Lung (tissue), 12 donors: Measurements from ENCODE around the gene DNM1L. TPM values are rescaled to one million over a fixed set of nuclear protein-coding genes. Genes with fewer than 3 reads are reported as not detected.

ENCODE experiments used
- ATAC-seq: fragments of 200-7000 bp; cut with Tn5 transposase; one replicate; pipeline ENCODE4 v1.9.1; 2020; ENCODE audit warnings: moderate number of reproducible peaks; ENCODE audit not compliant: insufficient read depth, low FRiP score
- DNase-seq, 3 donors: peaks; one replicate each; pipeline ENCODE4 v3.0.0-alpha.2; 2013 to 2017
- H3K27ac ChIP-seq, 2 donors: one replicate each; pipeline ENCODE4 v1.5.1; 2013; ENCODE audit warnings: mild to moderate bottlenecking in 2 of 2, moderate library complexity in 2 of 2, control low read depth in 1 of 2, inconsistent platforms in 1 of 2, low read depth in 1 of 2, low read length in 1 of 2
- H3K27me3 ChIP-seq, 3 donors: one replicate each; pipeline ENCODE4 v1.5.1; 2013; ENCODE audit warnings: low read length in 2 of 3; ENCODE audit not compliant: control insufficient read depth in 3 of 3, insufficient read depth in 3 of 3
- H3K36me3 ChIP-seq, 4 donors: one replicate each; pipeline ENCODE4 v1.5.1; 2013; ENCODE audit warnings: low read length in 4 of 4, mild to moderate bottlenecking in 1 of 4, moderate library complexity in 1 of 4; ENCODE audit not compliant: control insufficient read depth in 4 of 4, insufficient read depth in 4 of 4
- H3K4me1 ChIP-seq, 5 donors: one replicate each; pipeline ENCODE4 v1.5.1; 2013; ENCODE audit warnings: low read length in 5 of 5, mild to moderate bottlenecking in 2 of 5, moderate library complexity in 1 of 5; ENCODE audit not compliant: control insufficient read depth in 5 of 5, insufficient read depth in 5 of 5
- H3K4me3 ChIP-seq: one replicate; pipeline ENCODE4 v1.5.1; 2013; ENCODE audit warnings: mild to moderate bottlenecking, control low read depth, moderate library complexity
- H3K9ac ChIP-seq, 2 donors: one replicate each; pipeline ENCODE4 v1.5.1; 2013; ENCODE audit warnings: low read length in 2 of 2, control low read depth in 1 of 2; ENCODE audit not compliant: insufficient read depth in 1 of 2
- H3K9me3 ChIP-seq, 4 donors: one replicate each; pipeline ENCODE4 v1.5.1; 2013; ENCODE audit warnings: low read length in 3 of 4, mild to moderate bottlenecking in 1 of 4, moderate library complexity in 1 of 4; ENCODE audit not compliant: control insufficient read depth in 4 of 4, insufficient read depth in 3 of 4
- CTCF ChIP-seq: IDR thresholded peaks from 2 replicates; pipeline ENCODE4 v1.5.1; 2012; ENCODE audit warnings: mild to moderate bottlenecking; ENCODE audit errors: control extremely low read depth, extremely low read depth
- WGBS, 2 donors: extraction: QIAGEN DNeasy Blood & Tissue Kit; methylation state at CpG; one replicate each; pipeline ENCODE4 v1.1.7; 2013; 5-methylcytosine and 5-hydroxymethylcytosine counted together
- polyA plus RNA-seq, 2 donors: library from polyadenylated mRNA; stranded (reverse); fragments of 200-250 nt; gene quantifications; one replicate each; pipeline ENCODE4 v1.2.1, GENCODE V29; 2013
- total RNA-seq, 2 donors: library from RNA; depleted of rRNA in 1 of 2; stranded (reverse); fragments of >200 nt in 1 of 2; gene quantifications; one replicate each; pipeline ENCODE4 v1.2.1, GENCODE V29; 2014 to 2021
- donor health status: control.
- donor health status: control.
- donor health status: Bipolar disorder and iron deficiency.
- donor health status: healthy.
- donor health status: DM: yes; HTN: yes; CAD: no.

DNM1L gene
- total and polyA plus RNA-seq, 4 donors: 27.4 to 88.1 (median 41.0) TPM

- H3K9me3 ChIP-seq: no peaks in the 10 kb centered on the region
- 0 to 1% methylated on average over 39 of the region's 39 CpGs for WGBS, 2 donors
- peak within 1 kb of the TSS; percentile 79 to 97 for H3K27ac ChIP-seq
- DNase-seq (peak; percentile 94 to 99 (median 99)), ATAC-seq (peak; percentile 96)
- no peaks in the 10 kb centered on the region for H3K27me3 ChIP-seq
- peak within 1 kb of the TSS; percentile 85 for H3K4me3 ChIP-seq
- H3K4me1 ChIP-seq: peaks cover 2 to 23% (median 9%) of the 10 kb centered on the region in 5 donors
- H3K9ac ChIP-seq: peak within 1 kb of the TSS; percentile 96 to 98
- TF ChIP-seq CTCF: peak; percentile 86
- peaks cover 8 to 16% (median 13%) of the 10 kb centered on the region in 4 donors for H3K36me3 ChIP-seq
Measured at GRCh38 chr12:32755654-32756475, 76.8 kb downstream of the DNM1L start, which contains the start of gene YARS2. TSS of gene YARS2 (minus strand) at chr12:32755897. CDS start at chr12:32755874, 23 bp downstream.

- no peak for ATAC-seq
- WGBS, 2 donors: 38 to 42% methylated on average over 8 of the region's 8 CpGs
- H3K4me1 ChIP-seq: peaks cover 2 to 23% (median 9%) of the 10 kb centered on the region in 5 donors
- no peaks in the 10 kb centered on the region for H3K9me3 ChIP-seq
- H3K9ac ChIP-seq: peak overlapping the region in 1 of 2 donors; percentile 96
- no peaks in the 10 kb centered on the region for H3K27me3 ChIP-seq
- peak; percentile 81 to 95 (median 93) for DNase-seq
- H3K36me3 ChIP-seq: peaks cover 6 to 10% (median 8%) of the 10 kb centered on the region in 4 donors
- TF ChIP-seq CTCF: no peak
- no peak overlapping the region for H3K4me3 ChIP-seq
- peak overlapping the region in 1 of 2 donors; percentile 24 for H3K27ac ChIP-seq
Measured at GRCh38 chr12:32756476-32757066, 77.5 kb downstream of the DNM1L start.

- no peak for ATAC-seq
- Histone ChIP-seq H3K4me3 (no peak overlapping the region), H3K27me3 (no peaks in the 10 kb centered on the region), H3K27ac (no peak overlapping the region), H3K9ac (no peak overlapping the region), H3K36me3 (peaks cover 2 to 5% (median 3%) of the 10 kb centered on the region in 4 donors), H3K4me1 (peaks cover 2 to 23% (median 9%) of the 10 kb centered on the region in 5 donors), H3K9me3 (no peaks in the 10 kb centered on the region)
- no peak for TF ChIP-seq CTCF
- no peak for DNase-seq
- 90 to 92% methylated on average over 3 of the region's 3 CpGs for WGBS, 2 donors
Measured at GRCh38 chr12:32757157-32757556, 78.1 kb downstream of the DNM1L start.
